ENCODE results near the gene GCC1. TPM values are rescaled to one million over a fixed set of nuclear protein-coding genes. Genes with fewer than 3 reads are reported as not detected.
A peak's percentile ranks its signal among the peaks of the same experiment; 100 is the strongest.

The GCC1 gene
- 12.0 and 19.4 TPM in 2 replicates for total RNA-seq (2014; rRNA removed; shearing (Covaris generic))

GRCh38 chr7:127585044-127585953 lies at the start of gene GCC1:
Gene GCC1 (minus strand): TSS chr7:127585596. CDS start chr7:127585182, 414 bp downstream.
- DNase-seq (ENCODE audit: low spot score), result peak; percentile 91
- in situ Hi-C loops (cut with HindIII; ENCODE audit: low sequenced_read_pairs), result no loop called here

GRCh38 chr7:127632276-127632910 lies 47.0 kb upstream of the GCC1 start:
- in situ Hi-C loops (cut with HindIII; ENCODE audit: low sequenced_read_pairs), result no loop called here
- DNase-seq (ENCODE audit: low spot score), result no peak

GRCh38 chr7:127629268-127629854 lies 44.0 kb upstream of the GCC1 start:
- in situ Hi-C loops (cut with HindIII; ENCODE audit: low sequenced_read_pairs), result no loop called here
- DNase-seq (ENCODE audit: low spot score), result peak; percentile 11

- in situ Hi-C loops (cut with HindIII; ENCODE audit: low sequenced_read_pairs), result no loop called here
These were observed 43.0 kb upstream of the GCC1 start for GRCh38 chr7:127628445-127628844.

GRCh38 chr7:127625331-127625730 lies 39.9 kb upstream of the GCC1 start:
- DNase-seq (ENCODE audit: low spot score), result no peak
- in situ Hi-C loops (cut with HindIII; ENCODE audit: low sequenced_read_pairs), result no loop called here

More at GRCh38 chr7:127628445-127628844, 43.0 kb upstream of the GCC1 start:
- DNase-seq (ENCODE audit: low spot score), result no peak

GRCh38 chr7:127620406-127621233 lies 35.2 kb upstream of the GCC1 start:
- no peak for DNase-seq (ENCODE audit: low spot score)
- in situ Hi-C loops (cut with HindIII; ENCODE audit: low sequenced_read_pairs), result no loop called here

- no peak for DNase-seq (ENCODE audit: low spot score)
- in situ Hi-C loops (cut with HindIII; ENCODE audit: low sequenced_read_pairs), result no loop called here
These were observed 34.4 kb upstream of the GCC1 start for GRCh38 chr7:127619681-127620405.

GRCh38 chr7:127618775-127619174 lies 33.4 kb upstream of the GCC1 start:
- DNase-seq (ENCODE audit: low spot score), result no peak

GRCh38 chr7:127618042-127618441 lies 32.6 kb upstream of the GCC1 start, which contains the start of gene PAX4:
Gene PAX4 (minus strand): TSS chr7:127618142. CDS start chr7:127615928, 2,214 bp downstream.
- DNase-seq (ENCODE audit: low spot score), result no peak
- in situ Hi-C loops (cut with HindIII; ENCODE audit: low sequenced_read_pairs), result no loop called here

More at GRCh38 chr7:127618775-127619174, 33.4 kb upstream of the GCC1 start:
- in situ Hi-C loops (cut with HindIII; ENCODE audit: low sequenced_read_pairs), result no loop called here

GRCh38 chr7:127616724-127617123 lies 31.3 kb upstream of the GCC1 start:
- no peak for DNase-seq (ENCODE audit: low spot score)
- in situ Hi-C loops (cut with HindIII; ENCODE audit: low sequenced_read_pairs), result no loop called here

- in situ Hi-C loops (cut with HindIII; ENCODE audit: low sequenced_read_pairs), result no loop called here
- no peak for DNase-seq (ENCODE audit: low spot score)
These were observed 26.9 kb upstream of the GCC1 start for GRCh38 chr7:127612263-127612662.

GRCh38 chr7:127609297-127609696 lies 23.9 kb upstream of the GCC1 start:
- in situ Hi-C loops (cut with HindIII; ENCODE audit: low sequenced_read_pairs), result no loop called here
- no peak for DNase-seq (ENCODE audit: low spot score)

GRCh38 chr7:127608446-127608845 lies 23.1 kb upstream of the GCC1 start:
- DNase-seq (ENCODE audit: low spot score), result no peak
- in situ Hi-C loops (cut with HindIII; ENCODE audit: low sequenced_read_pairs), result no loop called here

- in situ Hi-C loops (cut with HindIII; ENCODE audit: low sequenced_read_pairs), result no loop called here
- DNase-seq (ENCODE audit: low spot score), result no peak
These were observed 15.5 kb upstream of the GCC1 start for GRCh38 chr7:127600885-127601284.

GRCh38 chr7:127598318-127598717 lies 12.9 kb upstream of the GCC1 start:
- no peak for DNase-seq (ENCODE audit: low spot score)
- in situ Hi-C loops (cut with HindIII; ENCODE audit: low sequenced_read_pairs), result no loop called here

- no peak for DNase-seq (ENCODE audit: low spot score)
- in situ Hi-C loops (cut with HindIII; ENCODE audit: low sequenced_read_pairs), result no loop called here
These were observed 10.3 kb upstream of the GCC1 start for GRCh38 chr7:127595737-127596136.

GRCh38 chr7:127594490-127594889 lies 9.1 kb upstream of the GCC1 start:
- in situ Hi-C loops (cut with HindIII; ENCODE audit: low sequenced_read_pairs), result no loop called here
- no peak for DNase-seq (ENCODE audit: low spot score)

- in situ Hi-C loops (cut with HindIII; ENCODE audit: low sequenced_read_pairs), result no loop called here
- no peak for DNase-seq (ENCODE audit: low spot score)
These were observed 7.2 kb upstream of the GCC1 start for GRCh38 chr7:127592550-127592949.
